NCI-H774 (cell line): ENCODE results near the gene TNS3.
"Not testable (repeated sequence)": the region's sequence is repeated elsewhere in the genome, so short reads cannot be mapped to it uniquely, and the experiment has no call there.

Experiments
- DNase-seq: peaks from one replicate; lab custom pipeline; 2025; lab: John Stamatoyannopoulos, UW

The TNS3 gene

GRCh38 chr7:47283497-47284131 lies 298.3 kb downstream of the TNS3 start:
- no peak for DNase-seq

DNA sequence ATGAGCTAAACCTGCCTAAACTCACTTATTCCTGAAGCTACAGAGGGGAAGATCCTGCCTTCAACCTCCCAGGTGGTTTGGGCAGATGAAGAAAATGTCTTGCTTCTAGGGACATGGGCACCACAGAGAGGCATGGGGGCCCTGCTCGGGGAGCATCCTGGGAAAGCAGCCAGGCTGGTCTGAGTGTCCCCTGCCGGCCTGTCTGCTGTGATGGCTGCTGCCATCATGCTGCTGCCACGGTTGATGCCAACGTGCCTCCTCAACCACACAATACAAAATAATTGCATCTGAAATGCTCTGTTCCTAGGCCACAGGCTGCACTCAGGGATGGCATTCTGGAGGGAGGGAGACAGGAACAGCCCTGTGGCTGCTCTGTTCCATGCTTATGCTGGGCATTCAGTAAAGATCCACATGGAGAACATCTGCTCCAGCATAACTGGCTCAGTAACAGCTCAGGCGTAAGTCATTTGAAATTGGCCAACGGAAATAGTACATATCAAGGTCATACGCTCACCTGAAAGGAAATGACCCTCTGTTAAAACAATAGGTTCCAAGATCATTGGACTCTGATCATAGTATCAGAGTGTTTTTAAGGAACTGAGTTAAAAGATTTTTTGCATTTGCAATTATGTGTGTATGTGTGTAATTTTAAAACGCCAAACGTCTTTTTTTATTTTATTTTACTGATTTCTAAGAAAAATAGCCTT lies 299.0 kb downstream of the TNS3 start:
- DNase-seq, result no peak

GRCh38 chr7:47281966-47282643 lies 299.8 kb downstream of the TNS3 start:
- no peak for DNase-seq

GRCh38 chr7:47281161-47281560 lies 300.8 kb downstream of the TNS3 start:
- DNase-seq, result no peak

DNA sequence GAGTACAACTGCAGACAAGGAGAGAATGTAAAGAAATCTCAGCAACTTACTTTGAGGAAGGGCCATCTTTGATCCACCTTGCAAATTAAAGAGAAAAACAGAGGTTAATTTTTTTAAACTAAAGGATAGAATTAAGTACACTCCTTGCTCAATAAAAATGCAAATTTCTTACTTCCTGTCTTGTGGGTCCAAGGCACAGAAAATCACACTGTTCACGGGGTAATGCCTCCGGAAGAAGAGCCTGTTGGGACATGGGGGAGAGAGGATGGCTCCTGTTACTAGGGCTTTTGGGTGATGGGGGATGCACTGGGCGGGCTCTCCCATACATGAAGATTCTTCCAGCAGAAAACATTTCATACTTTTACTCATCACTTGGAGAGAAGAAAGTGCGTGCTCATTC lies 301.8 kb downstream of the TNS3 start:
- DNase-seq, result no peak

GRCh38 chr7:47278043-47278442 lies 303.9 kb downstream of the TNS3 start:
- no peak for DNase-seq

DNA sequence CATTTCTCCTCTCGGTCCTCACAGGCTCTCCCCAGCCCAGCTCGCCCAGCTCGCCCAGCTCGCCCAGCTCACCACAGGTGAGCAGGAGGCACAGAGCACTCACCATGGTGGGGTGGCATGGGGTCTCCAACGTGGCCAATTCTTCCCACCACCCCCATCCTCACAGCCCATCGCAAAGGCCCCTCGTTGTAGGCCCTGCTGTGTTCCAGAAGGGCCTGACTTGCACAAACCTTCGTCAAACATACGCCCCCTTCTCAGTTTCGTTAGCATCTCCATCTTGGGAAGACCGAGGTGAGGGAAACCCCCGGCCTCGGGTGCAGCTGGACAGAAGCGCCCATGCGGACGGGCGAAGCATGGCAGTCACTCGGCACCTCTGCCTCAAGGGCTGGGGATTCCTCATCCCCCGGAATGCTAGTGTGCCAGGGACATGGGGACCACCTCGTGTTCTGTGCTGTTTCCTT lies 304.6 kb downstream of the TNS3 start:
- DNase-seq, result no peak

DNA sequence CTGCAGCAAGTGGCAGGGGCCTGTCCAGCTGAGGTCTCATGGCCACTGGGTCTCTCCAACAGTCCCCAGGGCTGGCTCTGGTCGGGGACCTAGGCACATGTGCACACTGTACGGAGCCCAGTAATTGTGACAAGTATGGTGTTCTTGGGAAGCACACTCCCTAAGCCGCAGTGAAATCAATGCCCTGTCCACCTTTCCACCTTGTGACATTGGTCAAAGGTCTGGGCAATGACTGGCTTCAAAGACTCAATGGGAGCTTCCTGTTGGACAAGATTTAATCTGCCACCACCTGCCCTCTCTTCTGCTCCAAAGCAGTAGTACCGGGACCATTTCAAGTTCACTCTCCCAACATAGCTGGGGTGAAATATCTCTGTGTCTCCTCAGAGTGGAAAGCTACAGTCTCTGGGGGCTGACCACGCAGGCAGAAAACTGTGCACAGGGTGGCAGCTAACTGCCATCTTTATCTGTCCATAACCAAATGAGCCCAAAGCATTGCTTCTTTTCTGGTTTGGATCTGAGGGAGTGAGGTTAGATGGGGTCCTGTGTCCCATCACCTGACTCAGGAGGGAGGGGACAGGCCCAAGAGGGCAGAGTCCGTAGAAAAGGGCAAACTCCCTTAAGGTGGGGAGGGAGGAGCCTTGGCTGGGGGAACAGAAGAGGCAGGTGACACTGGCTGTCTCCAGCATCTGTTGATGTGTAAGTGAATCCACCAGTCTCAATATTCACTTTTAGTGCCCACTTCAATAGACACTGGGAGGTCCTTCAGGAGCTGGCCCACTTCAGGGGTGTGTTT lies 307.7 kb downstream of the TNS3 start:
- DNase-seq, result no peak

- DNase-seq, result no peak
Observed at GRCh38 chr7:47273088-47273487, 308.8 kb downstream of the TNS3 start.

DNA sequence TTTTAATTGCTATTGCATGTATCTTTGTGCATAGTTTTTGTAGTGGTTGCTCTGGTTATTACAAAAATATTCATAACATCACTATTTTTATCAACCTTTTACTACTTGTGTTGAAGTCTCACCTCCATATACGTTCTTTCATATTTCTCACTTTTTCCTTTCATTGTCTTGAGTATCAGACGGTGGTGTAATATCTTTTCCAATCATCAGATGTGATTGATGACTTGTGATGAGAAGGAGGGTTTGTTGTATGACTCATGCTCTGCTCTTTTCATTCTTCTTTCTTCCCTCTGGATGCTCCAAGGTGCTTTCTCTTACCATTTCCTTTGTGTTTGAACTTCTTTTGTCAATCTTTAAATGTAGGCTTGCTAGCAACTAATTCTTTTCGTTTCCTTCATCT lies 310.2 kb downstream of the TNS3 start:
- DNase-seq, result no peak

GRCh38 chr7:47268851-47269836 lies 312.8 kb downstream of the TNS3 start:
- no peak for DNase-seq

GRCh38 chr7:47267346-47267745 lies 314.6 kb downstream of the TNS3 start:
- DNase-seq, result no peak

DNA sequence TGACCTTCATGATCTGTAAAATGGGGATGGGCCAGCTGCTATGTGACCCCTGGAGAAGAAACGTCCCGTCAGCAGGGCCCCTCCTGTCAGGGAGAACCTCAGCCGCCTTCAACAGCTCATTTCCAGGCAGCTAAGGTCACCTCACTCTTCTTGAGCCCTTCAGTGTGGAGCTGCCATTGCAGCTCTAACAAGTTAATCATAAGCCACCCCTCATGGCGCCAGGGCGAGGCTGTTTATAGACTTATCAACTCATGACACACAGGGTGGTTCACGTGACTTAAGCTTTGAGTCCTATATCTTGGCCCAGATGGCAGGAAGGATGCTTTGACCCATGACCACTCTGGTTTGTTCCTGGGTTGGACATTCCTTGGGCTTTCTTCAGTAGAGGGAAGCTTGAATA lies 315.1 kb downstream of the TNS3 start:
- DNase-seq, result no peak

DNA sequence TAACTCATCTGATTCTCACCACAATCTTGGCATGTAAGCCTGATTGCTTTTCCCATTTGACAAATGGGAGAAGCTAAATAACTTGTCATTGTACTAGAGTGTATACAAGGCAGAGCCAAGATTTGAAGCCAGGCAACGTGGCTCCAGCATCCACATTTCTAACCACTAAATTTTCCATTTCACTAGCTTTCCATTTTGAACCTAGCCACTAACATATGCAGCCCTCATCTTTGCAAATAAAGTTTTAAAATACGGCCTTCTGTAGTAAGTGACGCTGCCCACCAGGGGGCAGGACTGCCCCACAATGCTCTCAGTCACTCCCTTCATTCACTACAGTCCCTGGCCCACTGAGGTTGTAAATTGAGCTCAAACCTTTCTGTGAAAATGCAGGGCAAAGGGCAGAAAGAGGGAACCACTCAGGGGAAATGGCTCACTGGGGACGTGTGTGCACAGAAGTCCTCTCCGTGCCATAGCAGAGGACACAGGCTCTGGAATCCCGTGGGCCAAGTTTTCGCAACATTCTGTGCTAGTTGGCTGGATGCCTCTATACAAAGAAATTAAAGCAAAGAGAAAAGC lies 315.7 kb downstream of the TNS3 start:
- peak; percentile 40 for DNase-seq

DNA sequence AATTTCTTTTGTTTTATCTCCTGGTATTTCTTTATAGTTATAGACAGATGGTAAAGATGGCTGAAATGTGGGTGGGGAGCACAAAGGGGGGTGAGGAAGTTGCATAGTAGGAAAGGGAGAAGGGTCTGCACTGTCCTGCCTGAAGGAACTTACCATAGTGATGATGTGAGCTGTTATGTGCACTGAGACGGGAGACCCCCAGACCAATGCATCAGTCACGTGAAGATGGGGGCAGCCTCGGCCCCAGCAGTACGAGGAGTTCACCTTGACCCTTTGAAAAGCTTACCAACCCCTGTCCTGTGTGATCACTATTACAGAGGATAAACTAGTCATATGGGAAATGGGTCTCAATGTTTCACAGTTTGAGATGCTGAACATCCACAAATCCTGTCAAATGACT lies 316.3 kb downstream of the TNS3 start:
- no peak for DNase-seq

DNA sequence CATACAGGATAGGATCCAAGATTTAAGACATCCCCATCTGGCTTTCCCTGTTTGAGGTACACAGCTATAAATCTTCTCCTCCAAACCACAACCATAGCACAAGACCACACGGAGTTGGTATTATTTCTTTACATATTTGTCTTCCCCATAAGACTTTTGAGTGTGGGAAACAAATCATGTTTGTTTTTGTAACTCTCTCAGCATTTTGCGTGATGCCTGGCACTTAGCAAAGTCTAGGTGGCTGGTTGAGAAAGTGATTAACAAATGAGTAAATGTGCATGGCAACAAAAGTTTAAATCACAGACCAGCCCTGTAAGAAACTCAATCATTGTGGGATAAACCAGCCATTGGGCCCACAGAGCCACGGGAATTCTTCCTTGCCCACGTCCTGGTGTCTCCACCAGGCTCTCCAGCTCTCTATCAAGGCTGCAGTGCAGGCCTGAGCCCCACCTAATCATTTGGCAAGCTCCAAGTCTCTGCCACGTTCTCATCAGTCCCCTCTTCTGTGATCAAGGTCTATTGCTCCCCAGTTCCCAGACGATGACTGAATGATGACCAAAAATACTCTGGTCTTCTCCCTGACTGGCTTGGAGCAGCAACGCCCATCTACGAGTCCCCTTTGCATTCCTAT lies 317.8 kb downstream of the TNS3 start:
- no peak for DNase-seq

DNA sequence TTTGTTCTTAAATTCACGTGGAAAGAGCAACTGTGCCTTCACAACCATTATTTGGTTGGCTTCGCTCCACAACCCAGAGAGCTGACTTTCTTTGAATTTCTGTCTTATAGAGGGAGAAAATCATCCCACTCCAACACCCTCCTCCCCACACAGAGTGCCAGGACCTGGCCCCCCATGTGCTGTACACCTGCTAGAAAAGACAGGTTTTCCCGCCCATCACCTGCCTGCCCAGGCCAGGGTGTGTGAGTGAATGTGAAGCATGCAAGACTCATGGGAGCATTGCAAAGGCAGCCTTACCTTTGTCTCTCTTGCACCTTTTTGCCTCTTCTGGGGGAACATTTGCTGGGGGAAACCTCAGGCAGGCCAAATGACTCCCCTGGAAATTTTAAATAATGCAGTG lies 319.0 kb downstream of the TNS3 start:
- no peak for DNase-seq

- DNase-seq, result not testable (repeated sequence)
Observed at GRCh38 chr7:47262160-47262559, 319.8 kb downstream of the TNS3 start.

DNA sequence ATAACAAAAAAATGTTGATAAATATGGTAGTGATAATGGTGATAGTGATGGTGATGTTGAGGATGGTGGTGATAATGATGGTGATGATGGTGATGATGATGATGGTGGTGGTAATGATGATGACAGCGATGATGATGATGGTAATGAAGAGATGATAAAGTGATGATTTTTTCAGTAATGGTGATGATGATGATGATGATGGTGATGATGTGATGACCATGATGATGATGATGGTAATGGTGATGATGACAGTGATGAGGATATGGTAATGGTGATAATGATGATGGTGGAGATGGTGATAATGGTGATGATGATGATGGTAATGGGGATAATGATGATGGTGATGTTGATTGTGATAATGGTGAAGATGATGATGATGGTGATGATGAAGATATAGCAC lies 321.6 kb downstream of the TNS3 start:
- DNase-seq, result no peak

GRCh38 chr7:47259682-47260081 lies 322.2 kb downstream of the TNS3 start:
- DNase-seq, result no peak
